ENCODE results near the gene EXOC7.

Gene EXOC7

DNA sequence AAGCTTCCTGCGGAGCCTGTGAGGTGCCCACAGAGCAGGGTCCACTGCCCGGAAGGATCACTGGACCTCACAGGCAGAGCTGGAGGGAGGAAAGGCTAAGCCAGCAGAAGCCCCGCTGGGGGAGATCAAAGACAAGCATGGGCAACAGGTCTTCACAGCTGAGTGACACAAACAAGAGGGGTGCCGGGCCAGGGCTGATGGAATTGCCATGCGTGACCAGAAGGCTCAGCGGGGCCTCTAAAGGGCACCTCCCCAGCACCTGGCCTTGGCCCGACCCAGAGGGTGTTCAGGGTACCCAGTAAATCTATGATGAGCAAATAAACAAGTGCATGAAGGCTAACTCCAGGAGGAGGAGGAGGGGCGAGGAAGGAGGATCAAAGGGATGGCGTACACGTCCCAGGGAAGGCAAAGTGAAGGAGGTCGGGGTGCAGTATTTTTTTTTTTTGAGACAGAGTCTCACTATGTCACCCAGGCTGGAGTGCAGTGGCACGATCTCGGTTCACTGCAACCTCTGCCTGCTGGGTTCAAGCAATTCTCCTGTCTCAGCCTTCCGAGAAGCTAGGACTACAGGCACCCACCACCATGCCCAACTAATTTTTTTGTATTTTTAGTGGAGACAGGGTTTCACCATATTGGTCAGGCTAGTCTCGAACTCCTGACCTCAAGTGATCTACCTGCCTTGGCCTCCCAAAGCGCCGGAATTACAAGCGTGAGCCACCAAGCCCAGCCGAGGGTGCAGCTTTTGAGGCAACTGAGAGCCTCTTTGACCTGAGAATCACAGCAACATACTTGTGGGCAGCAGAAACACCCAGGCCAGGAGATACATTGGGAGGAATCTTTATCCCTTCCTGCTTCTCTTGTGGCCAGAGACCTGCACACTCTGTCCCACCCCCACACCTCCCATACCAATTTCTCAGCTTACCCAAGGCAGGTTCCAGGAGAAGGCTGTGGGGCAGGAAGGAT lies 16.1 kb upstream of the EXOC7 start:
- DNase-seq, result no peak

- no peak for DNase-seq
Measured at GRCh38 chr17:76115138-76115754, 11.7 kb upstream of the EXOC7 start.

- no peak for DNase-seq
Measured at GRCh38 chr17:76111956-76112355, 8.4 kb upstream of the EXOC7 start.

GRCh38 chr17:76107509-76107908 lies 3.9 kb upstream of the EXOC7 start:
- DNase-seq, result no peak

- DNase-seq, result no peak
Measured at GRCh38 chr17:76106703-76107102, 3.1 kb upstream of the EXOC7 start.

DNA sequence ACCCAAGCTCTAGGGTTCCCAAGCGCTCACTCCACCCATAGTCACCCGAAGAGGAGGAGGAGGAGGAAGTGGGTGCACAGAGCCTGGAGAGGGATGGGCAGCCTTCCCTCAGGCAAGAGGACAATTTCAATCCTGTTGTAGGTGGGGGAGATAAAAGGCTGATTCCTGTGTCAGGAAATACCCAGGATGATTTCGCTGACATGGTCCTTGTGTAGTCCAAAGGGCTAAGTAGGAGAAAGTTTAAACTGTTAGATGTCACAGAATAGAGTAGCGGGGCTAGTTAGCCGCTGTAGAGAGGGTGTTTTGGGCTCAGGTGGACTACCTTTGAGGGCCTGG lies 1.3 kb upstream of the EXOC7 start:
- no peak for DNase-seq

DNA sequence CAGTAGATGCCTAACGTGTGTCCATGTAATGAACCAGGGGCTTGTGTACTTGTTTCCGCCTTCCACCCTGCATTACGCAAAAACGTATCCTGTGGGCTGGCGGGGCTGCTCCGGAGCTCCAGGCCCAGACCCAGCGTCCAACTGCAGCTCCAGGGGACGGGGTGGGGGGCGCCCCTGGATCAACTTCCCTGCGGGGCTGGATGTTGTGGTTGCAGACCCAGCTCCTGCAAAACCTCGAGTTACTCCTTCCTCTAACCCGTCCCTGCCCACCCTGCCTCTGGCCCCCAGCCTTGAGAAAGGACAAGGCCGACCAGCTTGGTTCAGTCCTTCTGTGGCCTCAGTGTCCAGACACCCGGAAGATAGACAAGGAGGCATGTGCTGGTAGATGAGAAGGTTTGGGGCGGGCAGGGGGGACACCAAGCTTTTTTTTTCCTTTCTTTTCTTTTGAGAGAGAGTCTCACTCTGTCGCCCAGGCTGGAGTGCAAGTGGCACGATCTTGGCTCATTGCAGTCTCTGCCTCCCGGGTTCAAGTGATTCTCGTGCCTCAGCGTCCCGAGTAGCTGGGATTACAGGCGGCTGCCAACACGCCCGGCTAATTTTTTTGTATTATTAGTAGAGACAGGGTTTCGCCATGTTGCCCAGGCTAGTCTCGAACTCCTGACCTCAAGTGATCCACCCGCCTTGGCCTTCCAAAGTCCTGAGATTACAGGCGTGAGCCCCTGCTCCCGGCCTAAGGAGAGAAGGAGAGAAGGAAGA lies 731 bp upstream of the EXOC7 start:
- no peak for DNase-seq

DNA sequence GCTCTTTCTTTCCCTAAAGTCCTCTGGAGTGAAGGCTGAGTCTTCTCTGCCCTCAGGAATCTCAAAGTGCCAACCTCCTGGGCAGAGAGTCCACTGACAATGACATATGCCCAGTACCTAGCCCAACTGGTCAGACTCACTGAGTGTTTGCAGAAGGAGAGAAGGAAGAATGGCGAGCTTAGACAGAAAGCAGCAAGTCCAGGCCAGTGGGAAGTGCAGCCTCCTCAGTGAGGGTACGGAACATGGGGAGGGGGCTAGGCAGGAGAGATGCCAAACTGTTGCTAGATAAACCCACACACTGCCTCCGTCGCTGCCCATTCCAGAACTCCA lies 678 bp downstream of the EXOC7 start:
- DNase-seq, result no peak

- DNase-seq, result no peak
Measured at GRCh38 chr17:76097716-76098295, 5.8 kb downstream of the EXOC7 start.

GRCh38 chr17:76095943-76096342 lies 7.6 kb downstream of the EXOC7 start:
- DNase-seq, result no peak

GRCh38 chr17:76094046-76094445 lies 9.5 kb downstream of the EXOC7 start:
- no peak for DNase-seq

- no peak for DNase-seq
Measured at GRCh38 chr17:76092526-76093413, 10.8 kb downstream of the EXOC7 start.

DNA sequence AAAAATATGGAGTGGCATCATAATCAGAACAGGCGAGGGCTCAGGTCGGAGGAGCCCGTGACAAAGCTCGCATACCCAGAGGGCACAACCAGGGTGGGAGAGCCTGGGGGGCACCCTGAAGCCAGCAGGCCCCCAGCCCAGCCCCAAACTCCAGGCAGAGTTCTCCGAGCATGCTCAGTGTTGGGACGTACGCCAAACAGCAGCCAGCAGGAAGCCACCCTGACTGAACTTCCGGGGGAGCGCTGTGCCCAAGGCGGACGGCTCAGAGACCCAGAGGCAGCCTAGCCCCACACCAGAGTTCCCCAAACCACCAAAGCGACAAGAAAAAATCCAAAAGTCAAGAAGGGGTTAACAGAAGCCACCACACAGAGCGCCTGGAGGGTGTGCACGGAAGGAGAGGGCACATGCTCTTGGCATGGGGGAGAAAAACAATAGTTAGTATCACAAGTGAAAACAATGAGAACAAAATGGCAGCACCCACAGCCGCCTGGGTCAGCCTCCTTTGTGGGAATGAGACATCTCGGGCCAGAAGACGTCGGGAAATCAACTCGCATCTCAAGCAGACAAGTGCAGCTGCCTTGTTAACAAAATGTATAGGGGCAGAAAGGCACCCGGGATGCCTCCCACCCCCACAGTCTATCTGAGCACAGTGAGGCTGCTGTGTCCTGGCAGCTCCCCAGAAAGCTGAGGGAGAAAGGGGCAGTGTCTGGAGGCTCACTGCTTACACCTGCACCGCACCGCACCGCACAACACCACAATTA lies 11.9 kb downstream of the EXOC7 start:
- DNase-seq, result no peak

GRCh38 chr17:76090517-76091129 lies 13.0 kb downstream of the EXOC7 start:
- DNase-seq, result no peak

DNA sequence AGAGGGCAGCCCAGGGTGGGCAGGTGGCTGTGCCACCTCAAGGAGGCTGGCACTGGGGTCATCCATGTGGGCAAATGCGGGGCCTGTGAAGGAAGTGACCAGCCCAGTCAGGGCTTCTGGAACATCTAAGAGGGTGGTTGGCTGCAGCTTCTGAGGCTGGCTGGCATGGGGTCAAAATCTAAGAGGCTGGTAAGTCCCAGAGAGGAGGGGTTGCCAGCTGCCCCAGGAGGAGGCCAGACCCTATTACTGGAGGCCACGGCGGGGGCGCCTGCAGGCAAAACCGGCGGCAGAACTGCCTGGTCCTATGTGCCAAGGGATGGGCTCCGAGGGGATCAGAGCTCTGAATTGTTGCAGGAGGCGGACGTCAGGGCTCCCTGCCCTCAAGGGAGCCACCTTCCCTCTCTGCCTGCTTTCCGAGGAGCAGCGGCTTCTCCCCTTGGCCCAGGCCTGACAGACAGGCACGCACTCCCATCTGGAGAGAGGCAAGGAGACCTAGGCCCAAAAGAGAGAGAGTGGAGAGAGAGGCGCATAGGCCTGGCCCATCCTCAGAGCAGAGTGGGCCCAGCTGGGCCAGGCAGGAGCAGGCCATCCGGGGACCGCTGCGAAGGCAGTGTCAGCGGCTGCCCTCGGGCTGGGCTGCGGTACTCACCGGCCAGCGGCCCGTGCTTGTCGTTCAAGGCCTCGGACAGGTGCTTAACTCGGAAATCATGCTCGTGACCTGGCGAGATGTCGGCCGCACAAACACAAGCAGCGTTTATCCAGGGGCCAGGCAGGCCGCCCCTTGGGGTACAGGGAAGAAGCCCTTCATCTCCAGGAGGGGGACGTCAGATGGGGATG lies 13.7 kb downstream of the EXOC7 start:
- no peak for DNase-seq

- no peak for DNase-seq
Measured at GRCh38 chr17:76088868-76089576, 14.6 kb downstream of the EXOC7 start.

GRCh38 chr17:76088041-76088867 lies 15.3 kb downstream of the EXOC7 start:
- DNase-seq, result no peak

- no peak for DNase-seq
Measured at GRCh38 chr17:76087531-76087930, 16.1 kb downstream of the EXOC7 start.

DNA sequence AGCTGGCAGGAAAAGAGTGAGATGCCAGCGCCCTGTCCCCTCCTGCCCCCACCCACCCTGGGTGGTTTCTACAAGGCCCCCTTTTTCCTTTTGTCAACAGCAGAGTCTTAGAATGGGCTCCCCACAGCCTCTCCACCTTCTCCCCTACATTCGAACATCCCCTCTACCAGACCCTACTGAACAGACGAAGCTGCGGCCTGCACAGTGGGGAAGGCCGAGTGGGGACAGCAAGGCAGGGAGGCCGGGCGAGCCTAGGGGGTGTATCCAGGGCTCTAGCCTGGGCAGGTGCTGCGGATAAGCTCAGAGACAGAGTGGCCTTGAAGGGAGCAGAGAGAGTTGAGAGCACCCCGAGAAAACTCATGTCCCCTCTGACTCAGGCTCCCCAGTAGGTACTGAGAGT lies 17.2 kb downstream of the EXOC7 start:
- DNase-seq, result no peak

All from activated naive CD4-positive, alpha-beta T cell treated with anti-CD3 and anti-CD28 coated beads, Interleukin-2, amount 50 U/mL, for 16 hours (primary cell).